ENCODE data around the gene TDRD12.

Gene TDRD12

DNA sequence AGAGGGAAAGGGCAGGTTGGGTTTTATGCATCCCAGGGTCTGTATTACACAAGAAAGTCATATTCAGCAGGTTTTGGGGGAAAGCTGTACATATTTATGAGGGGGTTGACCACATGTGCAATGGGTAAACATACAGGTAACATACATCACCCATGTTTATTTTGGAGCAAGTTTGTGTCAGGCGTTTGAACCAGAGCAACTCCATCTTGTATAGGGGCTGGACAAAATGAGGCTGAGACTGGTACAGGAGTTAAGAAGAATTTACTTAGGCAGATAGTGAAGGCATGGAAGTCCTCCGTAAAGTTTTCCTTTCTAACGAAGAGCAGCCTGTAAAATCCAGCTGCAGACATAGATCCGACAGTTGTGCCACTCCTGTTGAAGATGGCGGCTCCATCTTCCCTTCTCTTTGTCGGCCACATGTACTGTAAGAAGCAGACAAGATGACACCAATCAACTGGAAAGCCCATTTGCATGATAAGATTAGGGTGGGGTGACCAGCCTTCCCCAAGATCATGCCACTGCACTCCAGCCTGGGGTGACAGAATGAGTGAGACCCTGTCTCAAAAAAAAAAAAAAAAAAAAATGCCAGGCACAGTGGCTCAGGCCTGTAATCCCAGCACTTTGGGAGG, 32.6 kb upstream of the TDRD12 start:
- H3K79me2 ChIP-seq (ENCODE audit: insufficient read depth, low read depth): no peaks in the 10 kb centered on the region; the same call in 1 of the 2 replicates
- H3K4me2 ChIP-seq: no peak overlapping the region
- no peak overlapping the region for H3K27ac ChIP-seq
- peaks cover 21% of the 10 kb centered on the region for H3K4me1 ChIP-seq (ENCODE audit: low read depth, poor library complexity, severe bottlenecking)
- H3K36me3 ChIP-seq (ENCODE audit: insufficient read depth): no peaks in the 10 kb centered on the region
- no peaks in the 10 kb centered on the region for H3K27me3 ChIP-seq (ENCODE audit: insufficient read depth, low read depth)
- H3K9ac ChIP-seq: no peak overlapping the region
- no peak overlapping the region for H3K4me3 ChIP-seq (IDR thresholded peaks at IDR 0.05; ENCODE audit: insufficient read depth, low read depth, low read length)
- TF ChIP-seq, protein P1, sequence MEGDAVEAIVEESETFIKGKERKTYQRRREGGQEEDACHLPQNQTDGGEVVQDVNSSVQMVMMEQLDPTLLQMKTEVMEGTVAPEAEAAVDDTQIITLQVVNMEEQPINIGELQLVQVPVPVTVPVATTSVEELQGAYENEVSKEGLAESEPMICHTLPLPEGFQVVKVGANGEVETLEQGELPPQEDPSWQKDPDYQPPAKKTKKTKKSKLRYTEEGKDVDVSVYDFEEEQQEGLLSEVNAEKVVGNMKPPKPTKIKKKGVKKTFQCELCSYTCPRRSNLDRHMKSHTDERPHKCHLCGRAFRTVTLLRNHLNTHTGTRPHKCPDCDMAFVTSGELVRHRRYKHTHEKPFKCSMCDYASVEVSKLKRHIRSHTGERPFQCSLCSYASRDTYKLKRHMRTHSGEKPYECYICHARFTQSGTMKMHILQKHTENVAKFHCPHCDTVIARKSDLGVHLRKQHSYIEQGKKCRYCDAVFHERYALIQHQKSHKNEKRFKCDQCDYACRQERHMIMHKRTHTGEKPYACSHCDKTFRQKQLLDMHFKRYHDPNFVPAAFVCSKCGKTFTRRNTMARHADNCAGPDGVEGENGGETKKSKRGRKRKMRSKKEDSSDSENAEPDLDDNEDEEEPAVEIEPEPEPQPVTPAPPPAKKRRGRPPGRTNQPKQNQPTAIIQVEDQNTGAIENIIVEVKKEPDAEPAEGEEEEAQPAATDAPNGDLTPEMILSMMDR (conservative IDR thresholded peaks at IDR 0.05; ENCODE audit: low read depth, low read length): no peak
- H2AFZ ChIP-seq (ENCODE audit: low read depth): no peak overlapping the region
- H4K20me1 ChIP-seq (ENCODE audit: insufficient read depth): no peaks in the 10 kb centered on the region

DNA sequence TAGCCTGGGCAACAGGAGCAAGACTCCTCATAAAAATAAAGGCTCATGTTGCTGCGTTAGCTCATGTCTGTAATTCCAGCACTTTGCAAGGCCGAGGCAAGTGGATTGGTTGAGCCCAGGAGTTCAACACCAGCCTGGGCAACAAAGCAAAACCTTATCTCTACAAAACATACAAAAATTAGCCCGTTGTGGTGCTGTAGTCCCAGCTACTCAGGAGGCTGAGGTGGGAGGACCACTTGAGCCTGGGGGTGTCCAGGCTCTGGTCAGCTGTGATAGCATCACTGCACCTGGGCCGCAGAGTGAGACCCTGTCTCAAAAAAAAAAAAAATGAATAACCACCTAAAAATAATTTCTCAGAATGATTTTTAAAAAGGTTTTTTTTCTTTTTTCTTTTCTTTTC, 31.9 kb upstream of the TDRD12 start:
- TF ChIP-seq, protein P1 (conservative IDR thresholded peaks at IDR 0.05; ENCODE audit: low read depth, low read length): no peak
- Histone ChIP-seq H3K4me1 (ENCODE audit: low read depth, poor library complexity, severe bottlenecking) (peaks cover 21% of the 10 kb centered on the region), H3K4me3 (IDR thresholded peaks at IDR 0.05; ENCODE audit: insufficient read depth, low read depth, low read length) (no peak overlapping the region), H3K36me3 (ENCODE audit: insufficient read depth) (no peaks in the 10 kb centered on the region), H3K79me2 (ENCODE audit: insufficient read depth, low read depth) (peaks cover 7% of the 10 kb centered on the region), H4K20me1 (ENCODE audit: insufficient read depth) (no peaks in the 10 kb centered on the region), H3K9ac (no peak overlapping the region), H3K4me2 (no peak overlapping the region), H3K27me3 (ENCODE audit: insufficient read depth, low read depth) (no peaks in the 10 kb centered on the region), H2AFZ (ENCODE audit: low read depth) (no peak overlapping the region), H3K27ac (no peak overlapping the region)

DNA sequence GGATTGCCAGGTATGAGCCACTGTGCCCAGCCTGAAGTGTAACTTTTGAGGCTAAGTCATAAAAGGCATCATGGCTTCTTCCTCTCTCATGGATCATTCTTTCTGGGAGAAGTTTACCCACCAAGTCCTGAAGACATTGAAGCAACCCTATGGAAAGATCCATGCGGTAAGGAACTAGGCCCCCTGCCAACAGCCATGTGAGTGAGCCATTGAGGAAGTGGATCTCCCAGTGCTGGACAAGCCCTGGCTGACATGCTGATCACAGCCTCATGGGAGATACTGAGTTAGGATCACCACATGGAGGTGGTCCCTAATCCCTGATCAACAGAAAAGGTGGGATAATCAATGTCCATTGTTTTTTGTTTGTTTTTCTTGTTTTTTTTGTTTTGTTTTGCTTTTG, 31.3 kb upstream of the TDRD12 start:
- no peaks in the 10 kb centered on the region for H4K20me1 ChIP-seq (ENCODE audit: insufficient read depth)
- no peaks in the 10 kb centered on the region for H3K27me3 ChIP-seq (ENCODE audit: insufficient read depth, low read depth)
- no peak overlapping the region for H3K4me3 ChIP-seq (IDR thresholded peaks at IDR 0.05; ENCODE audit: insufficient read depth, low read depth, low read length)
- no peak overlapping the region for H2AFZ ChIP-seq (ENCODE audit: low read depth)
- 0 out of 2 replicates have a peak, but pooled peaks cover under 1% of the 10 kb centered on the region for H3K36me3 ChIP-seq (ENCODE audit: insufficient read depth)
- TF ChIP-seq, protein P1 (conservative IDR thresholded peaks at IDR 0.05; ENCODE audit: low read depth, low read length): no peak
- H3K9ac ChIP-seq: no peak overlapping the region
- H3K4me1 ChIP-seq (ENCODE audit: low read depth, poor library complexity, severe bottlenecking): peaks cover 26% of the 10 kb centered on the region
- no peak overlapping the region for H3K27ac ChIP-seq
- H3K79me2 ChIP-seq (ENCODE audit: insufficient read depth, low read depth): peaks cover 13% of the 10 kb centered on the region
- H3K4me2 ChIP-seq: no peak overlapping the region

DNA sequence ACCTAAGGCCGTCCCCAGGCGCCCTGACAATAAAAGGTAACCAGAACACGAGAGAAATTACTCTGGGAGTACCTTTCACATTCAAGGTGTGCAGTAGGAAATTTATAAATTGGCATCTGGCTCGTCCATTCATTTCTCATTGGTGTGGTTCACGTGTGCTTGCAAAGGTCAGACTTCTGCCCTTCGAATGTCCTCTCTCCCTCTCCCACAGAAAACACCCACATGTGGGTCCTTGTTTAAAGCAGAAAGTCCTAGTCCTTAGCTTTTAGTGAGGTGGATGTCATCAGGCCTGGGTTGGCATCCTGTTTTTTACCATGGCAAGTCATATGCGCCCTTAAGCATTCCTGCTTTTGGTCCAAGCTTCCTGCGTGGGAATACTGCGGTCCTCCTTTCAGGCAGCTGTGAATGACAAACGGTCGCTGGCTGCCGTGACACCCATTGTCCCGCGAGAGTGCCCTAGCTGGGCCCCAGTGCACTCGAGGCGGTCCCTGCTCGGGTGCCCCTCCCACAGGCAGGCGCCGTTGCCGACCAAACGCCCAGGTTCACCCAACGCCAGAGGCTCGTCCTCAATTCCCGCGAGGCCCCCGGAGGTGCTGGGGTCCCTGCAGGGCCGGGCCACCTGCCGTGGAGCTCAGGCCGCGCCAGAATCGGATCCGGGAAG, 28.1 kb upstream of the TDRD12 start, which contains the start of gene NUDT19:
Gene NUDT19 (plus strand): TSS at position 531 of the 661 bp plus-strand sequence. CDS start 140 bp downstream, outside the sequence.
- peaks cover 5% of the 10 kb centered on the region; the same call in 1 of the 2 replicates for H3K36me3 ChIP-seq (ENCODE audit: insufficient read depth)
- TF ChIP-seq, protein P1 (conservative IDR thresholded peaks at IDR 0.05; ENCODE audit: low read depth, low read length): no peak
- peak within 1 kb of the TSS; percentile 98 for H3K9ac ChIP-seq
- peaks cover 5% of the 10 kb centered on the region; the same call in 1 of the 2 replicates for H4K20me1 ChIP-seq (ENCODE audit: insufficient read depth)
- peak within 1 kb of the TSS; percentile 70 for H2AFZ ChIP-seq (ENCODE audit: low read depth)
- H3K4me3 ChIP-seq (IDR thresholded peaks at IDR 0.05; ENCODE audit: insufficient read depth, low read depth, low read length): no peak within 1 kb of the TSS
- H3K27me3 ChIP-seq (ENCODE audit: insufficient read depth, low read depth): no peaks in the 10 kb centered on the region
- H3K27ac ChIP-seq: peak within 1 kb of the TSS; percentile 86
- peaks cover 44% of the 10 kb centered on the region for H3K79me2 ChIP-seq (ENCODE audit: insufficient read depth, low read depth)
- peaks cover 55% of the 10 kb centered on the region for H3K4me1 ChIP-seq (ENCODE audit: low read depth, poor library complexity, severe bottlenecking)
- peak within 1 kb of the TSS; percentile 70 for H3K4me2 ChIP-seq
